ENCODE measurements around the gene SSC4D.
"Not testable (repeated sequence)": the region's sequence is repeated elsewhere in the genome, so short reads cannot be mapped to it uniquely, and the experiment has no call there.

DNA sequence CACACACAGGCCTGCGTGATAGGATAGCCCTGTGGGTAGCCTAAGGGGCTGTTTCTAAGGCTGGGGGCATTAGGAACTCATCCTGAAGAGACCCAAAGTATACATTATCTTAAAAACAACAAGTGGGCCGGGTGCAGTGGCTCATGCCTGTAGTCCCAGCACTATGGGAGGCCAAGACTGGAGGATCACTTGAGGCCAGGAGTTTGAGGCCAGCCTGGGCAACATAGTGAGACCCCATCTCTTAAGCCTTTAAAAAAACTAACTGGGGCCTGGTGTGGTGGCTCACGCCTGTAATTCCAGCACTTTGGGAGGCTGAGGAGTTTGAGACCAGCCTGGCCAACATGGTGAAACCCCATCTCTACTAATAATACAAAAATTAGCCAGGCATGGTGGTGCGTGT is 16.1 kb upstream of the SSC4D start:
- TF ChIP-seq, protein P1, sequence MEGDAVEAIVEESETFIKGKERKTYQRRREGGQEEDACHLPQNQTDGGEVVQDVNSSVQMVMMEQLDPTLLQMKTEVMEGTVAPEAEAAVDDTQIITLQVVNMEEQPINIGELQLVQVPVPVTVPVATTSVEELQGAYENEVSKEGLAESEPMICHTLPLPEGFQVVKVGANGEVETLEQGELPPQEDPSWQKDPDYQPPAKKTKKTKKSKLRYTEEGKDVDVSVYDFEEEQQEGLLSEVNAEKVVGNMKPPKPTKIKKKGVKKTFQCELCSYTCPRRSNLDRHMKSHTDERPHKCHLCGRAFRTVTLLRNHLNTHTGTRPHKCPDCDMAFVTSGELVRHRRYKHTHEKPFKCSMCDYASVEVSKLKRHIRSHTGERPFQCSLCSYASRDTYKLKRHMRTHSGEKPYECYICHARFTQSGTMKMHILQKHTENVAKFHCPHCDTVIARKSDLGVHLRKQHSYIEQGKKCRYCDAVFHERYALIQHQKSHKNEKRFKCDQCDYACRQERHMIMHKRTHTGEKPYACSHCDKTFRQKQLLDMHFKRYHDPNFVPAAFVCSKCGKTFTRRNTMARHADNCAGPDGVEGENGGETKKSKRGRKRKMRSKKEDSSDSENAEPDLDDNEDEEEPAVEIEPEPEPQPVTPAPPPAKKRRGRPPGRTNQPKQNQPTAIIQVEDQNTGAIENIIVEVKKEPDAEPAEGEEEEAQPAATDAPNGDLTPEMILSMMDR (IDR thresholded peaks at IDR 0.05 in 8 of 11, conservative IDR thresholded peaks at IDR 0.05 in 3 of 11), result not testable (repeated sequence)
- not testable (repeated sequence) for TF ChIP-seq POLR2A (IDR thresholded peaks at IDR 0.05)

Measured in spleen (tissue), 7 donors.